Caco-2 (cell line): ENCODE results near the gene ANO4. TPM values are rescaled to one million over a fixed set of nuclear protein-coding genes. Genes with fewer than 3 reads are reported as not detected.

Experiments
- BruUV-seq: library from RNA; stranded (reverse); fragments of 400-500 nt; replicated peaks from 2 replicates; lab custom pipeline; 2021; lab: Mats Ljungman, UMichigan
- CTCF ChIA-PET: fragments of 300-600 bp; sonication (Branson Sonifier 250); formaldehyde crosslinking; loops from one replicate; lab custom pipeline; 2022; ENCODE audit warnings: antibody characterized with exemption; lab: Charles Lee
- POLR2A ChIA-PET: fragments of 300-600 bp; sonication (Branson Sonifier 250); formaldehyde crosslinking; loops from one replicate; lab custom pipeline; 2022; ENCODE audit warnings: antibody characterized with exemption; lab: Charles Lee
- DNase-seq, 2 experiments: peaks; one replicate each; pipeline versions ENCODE4 v3.0.0 to v3.0.0-alpha.2; 2020 to 2022
- H3K27me3 ChIP-seq: replicated peaks from 2 replicates; pipeline ENCODE4 v1.6.0; 2011; ENCODE audit warnings: low read length; ENCODE audit not compliant: control insufficient read depth, insufficient read depth
- H3K36me3 ChIP-seq: 2 replicates; pipeline ENCODE4 v1.5.1; 2011; ENCODE audit warnings: low read length; ENCODE audit not compliant: control insufficient read depth, insufficient read depth
- H3K4me1 ChIP-seq: fragments of 250-450 bp; sonication (Bioruptor Pico); 2 replicates; pipeline ENCODE4 v1.5.1; 2020; ENCODE audit warnings: mild to moderate bottlenecking
- H3K4me3 ChIP-seq: 2 replicates; pipeline ENCODE4 v1.5.1; 2011; ENCODE audit warnings: low read depth, mild to moderate bottlenecking, control low read depth, low read length
- H3K9me3 ChIP-seq: fragments of 250-450 bp; sonication (Bioruptor Pico); 2 replicates; pipeline ENCODE4 v1.5.1; 2020; ENCODE audit warnings: mild to moderate bottlenecking, moderate library complexity
- H3K27ac Mint-ChIP-seq: one replicate; pipeline ENCODE4 v1.8.0; 2022; ENCODE audit warnings: mixed read lengths; ENCODE audit not compliant: unreplicated experiment
- H3K27me3 Mint-ChIP-seq: one replicate; pipeline ENCODE4 v1.8.0; 2022; ENCODE audit warnings: mixed read lengths; ENCODE audit not compliant: insufficient read depth, unreplicated experiment
- H3K36me3 Mint-ChIP-seq: one replicate; pipeline ENCODE4 v1.8.0; 2022; ENCODE audit warnings: mild to moderate bottlenecking, mixed read lengths; ENCODE audit not compliant: insufficient read depth, unreplicated experiment
- H3K4me1 Mint-ChIP-seq: one replicate; pipeline ENCODE4 v1.8.0; 2022; ENCODE audit warnings: low read depth, mixed read lengths; ENCODE audit not compliant: unreplicated experiment
- H3K4me3 Mint-ChIP-seq: one replicate; pipeline ENCODE4 v1.8.0; 2022; ENCODE audit warnings: mild to moderate bottlenecking, moderate library complexity, mixed read lengths; ENCODE audit not compliant: unreplicated experiment
- H3K9me3 Mint-ChIP-seq: one replicate; pipeline ENCODE4 v1.8.0; 2022; ENCODE audit warnings: mixed read lengths; ENCODE audit not compliant: unreplicated experiment
- intact Hi-C: fragments of 100-400 bp; cut with micrococcal nuclease; formaldehyde crosslinking; loops from one replicate; pipeline ENCODE4 v1.10.0; 2022; ENCODE audit not compliant: unreplicated experiment
- total RNA-seq: library from RNA; stranded (reverse); gene quantifications from 2 replicates; pipeline ENCODE4 v1.2.3, GENCODE V29; 2022
- TF ChIP-seq, protein P1 (sequence below), 2 experiments: fragments of 200-600 bp in 1 of 2; IDR thresholded peaks; 1 replicate in 1 of 2; 2 replicates in 1 of 2; pipeline versions ENCODE4 v1.5.1 to v1.8.0; 2011 to 2022; ENCODE audit warnings: antibody characterized with exemption in 1 of 2, control low read depth in 1 of 2, inconsistent platforms in 1 of 2, low read depth in 1 of 2, low read length in 1 of 2, mild to moderate bottlenecking in 1 of 2, moderate library complexity in 1 of 2; ENCODE audit not compliant: insufficient read depth in 1 of 2, severe bottlenecking in 1 of 2, unreplicated experiment in 1 of 2

Gene ANO4
- total RNA-seq, 1 experiment from 2014 or later: 0.09 TPM

DNA sequence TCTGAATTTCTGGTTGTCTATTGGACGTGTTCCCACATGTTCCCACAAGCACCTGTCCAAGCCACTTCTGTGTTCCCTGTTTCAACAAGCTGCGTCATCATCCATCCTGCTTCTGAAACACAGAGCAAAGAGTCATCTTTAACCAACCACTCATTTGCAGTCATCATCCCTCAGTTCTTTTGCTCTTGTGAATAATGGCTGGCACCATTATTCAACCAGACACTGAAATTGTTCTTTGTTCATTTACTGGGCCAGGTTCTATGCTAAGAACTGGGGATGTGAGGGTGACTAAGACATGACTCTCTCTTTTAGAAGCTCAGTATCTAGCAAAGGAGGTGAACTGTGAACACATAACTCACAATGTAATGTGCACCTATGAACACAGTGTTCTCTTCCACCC lies 40.7 kb upstream of the ANO4 start:
- Mint-ChIP-seq H3K27ac (no peak overlapping the region), H3K4me3 (no peak overlapping the region), H3K36me3 (no peaks in the 10 kb centered on the region), H3K4me1 (no peaks in the 10 kb centered on the region), H3K27me3 (peaks cover 8% of the 10 kb centered on the region), H3K9me3 (no peaks in the 10 kb centered on the region)
- POLR2A ChIA-PET: no interaction called here
- CTCF ChIA-PET: no interaction called here
- Histone ChIP-seq H3K27me3 (peaks cover 1% of the 10 kb centered on the region; the same call in 1 of the 2 replicates), H3K4me1 (no peaks in the 10 kb centered on the region), H3K9me3 (no peaks in the 10 kb centered on the region), H3K4me3 (no peak overlapping the region), H3K36me3 (no peaks in the 10 kb centered on the region)
- TF ChIP-seq, protein P1, sequence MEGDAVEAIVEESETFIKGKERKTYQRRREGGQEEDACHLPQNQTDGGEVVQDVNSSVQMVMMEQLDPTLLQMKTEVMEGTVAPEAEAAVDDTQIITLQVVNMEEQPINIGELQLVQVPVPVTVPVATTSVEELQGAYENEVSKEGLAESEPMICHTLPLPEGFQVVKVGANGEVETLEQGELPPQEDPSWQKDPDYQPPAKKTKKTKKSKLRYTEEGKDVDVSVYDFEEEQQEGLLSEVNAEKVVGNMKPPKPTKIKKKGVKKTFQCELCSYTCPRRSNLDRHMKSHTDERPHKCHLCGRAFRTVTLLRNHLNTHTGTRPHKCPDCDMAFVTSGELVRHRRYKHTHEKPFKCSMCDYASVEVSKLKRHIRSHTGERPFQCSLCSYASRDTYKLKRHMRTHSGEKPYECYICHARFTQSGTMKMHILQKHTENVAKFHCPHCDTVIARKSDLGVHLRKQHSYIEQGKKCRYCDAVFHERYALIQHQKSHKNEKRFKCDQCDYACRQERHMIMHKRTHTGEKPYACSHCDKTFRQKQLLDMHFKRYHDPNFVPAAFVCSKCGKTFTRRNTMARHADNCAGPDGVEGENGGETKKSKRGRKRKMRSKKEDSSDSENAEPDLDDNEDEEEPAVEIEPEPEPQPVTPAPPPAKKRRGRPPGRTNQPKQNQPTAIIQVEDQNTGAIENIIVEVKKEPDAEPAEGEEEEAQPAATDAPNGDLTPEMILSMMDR (IDR thresholded peaks at IDR 0.05; ENCODE audit: insufficient read depth in 1 of 2, low read depth in 1 of 2, low read length in 1 of 2, severe bottlenecking in 1 of 2, unreplicated experiment in 1 of 2): no peak
- no peak for DNase-seq
- BruUV-seq: no TSS peak
- intact Hi-C loops: no loop called here

GRCh38 chr12:100755186-100755585 lies 39.4 kb upstream of the ANO4 start:
- intact Hi-C loops: no loop called here
- peaks cover 8% of the 10 kb centered on the region for H3K27me3 Mint-ChIP-seq
- Histone ChIP-seq H3K4me3 (no peak overlapping the region), H3K4me1 (no peaks in the 10 kb centered on the region), H3K9me3 (no peaks in the 10 kb centered on the region), H3K36me3 (no peaks in the 10 kb centered on the region), H3K27me3 (peaks cover 1% of the 10 kb centered on the region; the same call in 1 of the 2 replicates)
- H3K4me1 Mint-ChIP-seq: no peaks in the 10 kb centered on the region
- no peak overlapping the region for H3K4me3 Mint-ChIP-seq
- CTCF ChIA-PET: interaction anchor here (0.6 kb wide), 1 partner anchor 121 kb away, joined by 9 read pairs; no protein-coding TSS in a partner anchor
- POLR2A ChIA-PET: no interaction called here
- DNase-seq: no peak
- H3K27ac Mint-ChIP-seq: no peak overlapping the region
- TF ChIP-seq, protein P1 (IDR thresholded peaks at IDR 0.05; ENCODE audit: insufficient read depth in 1 of 2, low read depth in 1 of 2, low read length in 1 of 2, severe bottlenecking in 1 of 2, unreplicated experiment in 1 of 2): no peak
- H3K9me3 Mint-ChIP-seq: no peaks in the 10 kb centered on the region
- H3K36me3 Mint-ChIP-seq: no peaks in the 10 kb centered on the region
- no TSS peak for BruUV-seq

- Mint-ChIP-seq H3K9me3 (no peaks in the 10 kb centered on the region), H3K27me3 (peaks cover 16% of the 10 kb centered on the region), H3K27ac (no peak overlapping the region), H3K36me3 (no peaks in the 10 kb centered on the region), H3K4me3 (no peak overlapping the region), H3K4me1 (no peaks in the 10 kb centered on the region)
- intact Hi-C loops: no loop called here
- no peaks in the 10 kb centered on the region for H3K4me1 ChIP-seq
- ChIA-PET POLR2A (no interaction called here), CTCF (no interaction called here)
- DNase-seq: no peak
- H3K9me3 ChIP-seq: no peaks in the 10 kb centered on the region
- no peak overlapping the region for H3K4me3 ChIP-seq
- no TSS peak for BruUV-seq
- H3K27me3 ChIP-seq: peaks cover 1% of the 10 kb centered on the region; the same call in 1 of the 2 replicates
- H3K36me3 ChIP-seq: no peaks in the 10 kb centered on the region
- TF ChIP-seq, protein P1 (IDR thresholded peaks at IDR 0.05; ENCODE audit: insufficient read depth in 1 of 2, low read depth in 1 of 2, low read length in 1 of 2, severe bottlenecking in 1 of 2, unreplicated experiment in 1 of 2): no peak
These were observed 36.5 kb upstream of the ANO4 start for GRCh38 chr12:100758083-100758482.
